Naive B cell (primary cell): ENCODE data around the gene BAK1. TPM values are rescaled to one million over a fixed set of nuclear protein-coding genes. Genes with fewer than 3 reads are reported as not detected.

ENCODE experiments used
- ATAC-seq, 2 donors: fragments of 150-1000 bp; cut with Tn5 transposase; 2 replicates each; pipeline ENCODE4 v1.10.0; 2021; ENCODE audit warnings: low read depth in 2 of 2, mild to moderate bottlenecking in 2 of 2, moderate library complexity in 2 of 2
- DNase-seq: peaks from one replicate; pipeline ENCODE4 v3.0.0; 2022
- H3K27ac Mint-ChIP-seq, 6 donors: one replicate each; pipeline ENCODE4 v1.8.0; 2020 to 2022; ENCODE audit warnings: mild to moderate bottlenecking in 6 of 6, mixed read lengths in 6 of 6, moderate library complexity in 5 of 6, inconsistent platforms in 2 of 6
- H3K27me3 Mint-ChIP-seq, 3 donors: one replicate each; pipeline ENCODE4 v1.8.0; 2021 to 2022; ENCODE audit warnings: mixed read lengths in 3 of 3, mild to moderate bottlenecking in 1 of 3
- H3K36me3 Mint-ChIP-seq, 2 donors: one replicate each; pipeline ENCODE4 v1.8.0; 2020 to 2022; ENCODE audit warnings: mixed read lengths in 2 of 2, inconsistent platforms in 1 of 2, mild to moderate bottlenecking in 1 of 2
- H3K4me1 Mint-ChIP-seq, 3 donors: one replicate each; pipeline ENCODE4 v1.8.0; 2020 to 2022; ENCODE audit warnings: mixed read lengths in 3 of 3, inconsistent platforms in 1 of 3, mild to moderate bottlenecking in 1 of 3, moderate library complexity in 1 of 3
- H3K4me3 Mint-ChIP-seq, 8 donors: one replicate each; pipeline ENCODE4 v1.8.0; 2020 to 2022; ENCODE audit warnings: mild to moderate bottlenecking in 8 of 8, mixed read lengths in 8 of 8, moderate library complexity in 8 of 8, inconsistent platforms in 2 of 8
- H3K9me3 Mint-ChIP-seq, 7 donors: one replicate each; pipeline ENCODE4 v1.8.0; 2020 to 2022; ENCODE audit warnings: mixed read lengths in 7 of 7, mild to moderate bottlenecking in 5 of 7, inconsistent platforms in 2 of 7, moderate library complexity in 1 of 7
- polyA plus RNA-seq, 6 donors: library from polyadenylated mRNA; unstranded; fragments of 300-500 nt; fragmentation: Illumina TruSeq; gene quantifications; one replicate each; pipeline ENCODE4 v1.2.3, GENCODE V29; 2021; ENCODE audit warnings: low read depth in 6 of 6

BAK1 gene
- polyA plus RNA-seq, 6 donors from 2014 or later, result 11.7 to 22.6 (median 13.6) TPM

GRCh38 chr6:33589731-33590530, 9.9 kb upstream of the BAK1 start:
- no peak for ATAC-seq
- peak overlapping the region; percentile 61 to 100 (median 100) for H3K27ac Mint-ChIP-seq
- peaks cover 0 to 5% (median 0%) of the 10 kb centered on the region in 7 donors for H3K9me3 Mint-ChIP-seq
- H3K27me3 Mint-ChIP-seq, result no peaks in the 10 kb centered on the region
- H3K4me3 Mint-ChIP-seq, result peak overlapping the region in 3 of 8 donors; percentile 10 to 77 (median 46)
- peak; percentile 44 for DNase-seq
- no peaks in the 10 kb centered on the region for H3K36me3 Mint-ChIP-seq
- peaks cover 59 to 70% (median 59%) of the 10 kb centered on the region in 3 donors for H3K4me1 Mint-ChIP-seq

- peaks cover 55 to 69% (median 59%) of the 10 kb centered on the region in 3 donors for H3K4me1 Mint-ChIP-seq
- peak overlapping the region in 4 of 6 donors; percentile 61 to 99 (median 96) for H3K27ac Mint-ChIP-seq
- no peak overlapping the region for H3K4me3 Mint-ChIP-seq
- no peak for ATAC-seq
- no peaks in the 10 kb centered on the region for H3K27me3 Mint-ChIP-seq
- H3K36me3 Mint-ChIP-seq, result no peaks in the 10 kb centered on the region
- no peak for DNase-seq
- peaks cover 0 to 5% (median 0%) of the 10 kb centered on the region in 7 donors for H3K9me3 Mint-ChIP-seq
Measured at GRCh38 chr6:33589392-33589730, 9.3 kb upstream of the BAK1 start.

- peak overlapping the region in 2 of 6 donors; percentile 80 to 91 for H3K27ac Mint-ChIP-seq
- H3K4me1 Mint-ChIP-seq, result peaks cover 56 to 69% (median 63%) of the 10 kb centered on the region in 3 donors
- no peaks in the 10 kb centered on the region for H3K27me3 Mint-ChIP-seq
Measured at GRCh38 chr6:33588894-33589293, 8.8 kb upstream of the BAK1 start.

GRCh38 chr6:33587529-33587928, 7.5 kb upstream of the BAK1 start:
- no peaks in the 10 kb centered on the region for H3K36me3 Mint-ChIP-seq
- no peaks in the 10 kb centered on the region for H3K27me3 Mint-ChIP-seq
- H3K27ac Mint-ChIP-seq, result peak overlapping the region in 2 of 6 donors; percentile 39 to 72
- peaks cover 53 to 63% (median 59%) of the 10 kb centered on the region in 3 donors for H3K4me1 Mint-ChIP-seq
- H3K9me3 Mint-ChIP-seq, result peaks cover 0 to 3% (median 0%) of the 10 kb centered on the region in 7 donors
- ATAC-seq (no peak), DNase-seq (no peak)
- peak overlapping the region in 1 of 8 donors; percentile 19 for H3K4me3 Mint-ChIP-seq

More at GRCh38 chr6:33588894-33589293, 8.8 kb upstream of the BAK1 start:
- DNase-seq (no peak), ATAC-seq (no peak)
- Mint-ChIP-seq H3K36me3 (no peaks in the 10 kb centered on the region), H3K4me3 (no peak overlapping the region), H3K9me3 (peaks cover 0 to 5% (median 0%) of the 10 kb centered on the region in 7 donors)

GRCh38 chr6:33586108-33586640, 6.1 kb upstream of the BAK1 start:
- peak overlapping the region; percentile 75 to 97 (median 88) for H3K27ac Mint-ChIP-seq
- DNase-seq, result no peak
- peaks cover 0 to under 1% (median 0%) of the 10 kb centered on the region in 7 donors for H3K9me3 Mint-ChIP-seq
- peak in 1 of 2 donors; percentile 1 for ATAC-seq
- H3K36me3 Mint-ChIP-seq, result no peaks in the 10 kb centered on the region
- H3K4me1 Mint-ChIP-seq, result peaks cover 39 to 49% (median 45%) of the 10 kb centered on the region in 3 donors
- H3K4me3 Mint-ChIP-seq, result peak overlapping the region in 7 of 8 donors; percentile 16 to 64 (median 45)
- no peaks in the 10 kb centered on the region for H3K27me3 Mint-ChIP-seq

- DNase-seq, result peak; percentile 89
- Mint-ChIP-seq H3K27me3 (no peaks in the 10 kb centered on the region), H3K4me3 (peak overlapping the region; percentile 26 to 83 (median 60)), H3K27ac (peak overlapping the region; percentile 75 to 97 (median 88)), H3K36me3 (no peaks in the 10 kb centered on the region), H3K9me3 (no peaks in the 10 kb centered on the region), H3K4me1 (peaks cover 33 to 44% (median 39%) of the 10 kb centered on the region in 3 donors)
- peak; percentile 83 to 85 for ATAC-seq
Measured at GRCh38 chr6:33585403-33586107, 5.5 kb upstream of the BAK1 start.

- H3K4me3 Mint-ChIP-seq, result peak overlapping the region in 5 of 8 donors; percentile 16 to 80 (median 47)
- ATAC-seq, result no peak
Measured at GRCh38 chr6:33584700-33585402, 4.8 kb upstream of the BAK1 start.

GRCh38 chr6:33583591-33584155, 3.6 kb upstream of the BAK1 start:
- Mint-ChIP-seq H3K4me3 (peak overlapping the region in 2 of 8 donors; percentile 43 to 65), H3K36me3 (no peaks in the 10 kb centered on the region), H3K27ac (peak overlapping the region in 3 of 6 donors; percentile 37 to 86 (median 86)), H3K27me3 (no peaks in the 10 kb centered on the region), H3K4me1 (peaks cover 38 to 47% (median 44%) of the 10 kb centered on the region in 3 donors), H3K9me3 (no peaks in the 10 kb centered on the region)
- DNase-seq (no peak), ATAC-seq (no peak)

More at GRCh38 chr6:33584700-33585402, 4.8 kb upstream of the BAK1 start:
- H3K4me1 Mint-ChIP-seq, result peaks cover 33 to 42% (median 39%) of the 10 kb centered on the region in 3 donors
- H3K9me3 Mint-ChIP-seq, result no peaks in the 10 kb centered on the region
- no peaks in the 10 kb centered on the region for H3K27me3 Mint-ChIP-seq
- H3K27ac Mint-ChIP-seq, result peak overlapping the region; percentile 59 to 95 (median 80)
- H3K36me3 Mint-ChIP-seq, result no peaks in the 10 kb centered on the region
- no peak for DNase-seq

GRCh38 chr6:33581186-33581585, 1.1 kb upstream of the BAK1 start:
- no peak overlapping the region for H3K27ac Mint-ChIP-seq
- no peak overlapping the region for H3K4me3 Mint-ChIP-seq
- H3K4me1 Mint-ChIP-seq, result peaks cover 40 to 58% (median 56%) of the 10 kb centered on the region in 3 donors

GRCh38 chr6:33578588-33579011, 1.5 kb downstream of the BAK1 start:
- Mint-ChIP-seq H3K27ac (peak overlapping the region; percentile 85 to 98 (median 96)), H3K4me1 (peaks cover 25 to 35% (median 34%) of the 10 kb centered on the region in 3 donors), H3K9me3 (no peaks in the 10 kb centered on the region), H3K4me3 (peak overlapping the region; percentile 84 to 95 (median 92)), H3K27me3 (no peaks in the 10 kb centered on the region), H3K36me3 (no peaks in the 10 kb centered on the region)
- peak; percentile 20 to 22 for ATAC-seq
- peak; percentile 26 for DNase-seq

More at GRCh38 chr6:33581186-33581585, 1.1 kb upstream of the BAK1 start:
- ATAC-seq (no peak), DNase-seq (no peak)
- Mint-ChIP-seq H3K27me3 (no peaks in the 10 kb centered on the region), H3K36me3 (no peaks in the 10 kb centered on the region), H3K9me3 (no peaks in the 10 kb centered on the region)

- Mint-ChIP-seq H3K27ac (peak overlapping the region; percentile 85 to 98 (median 96)), H3K4me3 (peak overlapping the region; percentile 84 to 95 (median 92)), H3K27me3 (no peaks in the 10 kb centered on the region), H3K36me3 (no peaks in the 10 kb centered on the region), H3K4me1 (peaks cover 24 to 34% (median 30%) of the 10 kb centered on the region in 3 donors), H3K9me3 (no peaks in the 10 kb centered on the region)
- DNase-seq (no peak), ATAC-seq (no peak)
Measured at GRCh38 chr6:33578164-33578563, 1.9 kb downstream of the BAK1 start.

GRCh38 chr6:33577718-33578117, 2.4 kb downstream of the BAK1 start:
- H3K4me3 Mint-ChIP-seq, result peak overlapping the region; percentile 64 to 95 (median 87)
- ATAC-seq, result no peak
- no peaks in the 10 kb centered on the region for H3K36me3 Mint-ChIP-seq
- peaks cover 24 to 34% (median 30%) of the 10 kb centered on the region in 3 donors for H3K4me1 Mint-ChIP-seq
- no peaks in the 10 kb centered on the region for H3K27me3 Mint-ChIP-seq
- no peaks in the 10 kb centered on the region for H3K9me3 Mint-ChIP-seq
- peak overlapping the region in 5 of 6 donors; percentile 69 to 96 (median 92) for H3K27ac Mint-ChIP-seq
- DNase-seq, result no peak
